Panc1 (cell line): Measurements from ENCODE around the gene FRMD1. TPM values are rescaled to one million over a fixed set of nuclear protein-coding genes. Genes with fewer than 3 reads are reported as not detected.

ENCODE experiments used
- ATAC-seq: fragments of 200-7000 bp; cut with Tn5 transposase; 2 replicates; pipeline ENCODE4 v1.9.1; 2020; ENCODE audit warnings: mild to moderate bottlenecking, moderate library complexity
- BruUV-seq: library from RNA; stranded (reverse); fragments of 400-500 nt; replicated peaks from 2 replicates; lab custom pipeline; 2021; lab: Mats Ljungman, UMichigan
- CTCF ChIA-PET: fragments of 300-600 bp; sonication (Branson Sonifier 250); formaldehyde crosslinking; loops from one replicate; lab custom pipeline; 2022; ENCODE audit warnings: antibody characterized with exemption; lab: Charles Lee
- POLR2A ChIA-PET: fragments of 300-600 bp; sonication (Branson Sonifier 250); formaldehyde crosslinking; loops from one replicate; lab custom pipeline; 2022; ENCODE audit warnings: antibody characterized with exemption; lab: Charles Lee
- DNase-seq: peaks from one replicate; pipeline ENCODE4 v3.0.0-alpha.2; 2010; ENCODE audit warnings: low read depth, low spot score
- H3K27ac ChIP-seq: 2 replicates; pipeline ENCODE4 v1.5.1; 2011; ENCODE audit warnings: mild to moderate bottlenecking, low read length, inconsistent platforms
- H3K27me3 ChIP-seq: fragments of 200-500 bp; sonication (Bioruptor generic); 2 replicates; pipeline ENCODE4 v1.6.0; 2014; ENCODE audit warnings: low read length, inconsistent platforms; ENCODE audit not compliant: control insufficient read depth, insufficient read depth
- H3K36me3 ChIP-seq: fragments of 200-500 bp; sonication (Bioruptor generic); 2 replicates; pipeline ENCODE4 v1.5.1; 2014; ENCODE audit warnings: inconsistent platforms, mild to moderate bottlenecking, low read length, moderate library complexity; ENCODE audit not compliant: control insufficient read depth, insufficient read depth
- H3K4me1 ChIP-seq: 2 replicates; pipeline ENCODE4 v1.5.1; 2011; ENCODE audit warnings: inconsistent platforms, mild to moderate bottlenecking, low read length, moderate library complexity; ENCODE audit not compliant: control insufficient read depth, insufficient read depth
- H3K4me3 ChIP-seq, 2 experiments: 2 replicates each; pipeline ENCODE4 v1.5.1; 2011 to 2012; ENCODE audit warnings: low read depth in 2 of 2, low read length in 2 of 2, mild to moderate bottlenecking in 2 of 2, inconsistent platforms in 1 of 2, moderate library complexity in 1 of 2
- H3K9me3 ChIP-seq: fragments of 200-500 bp; sonication (Bioruptor generic); 2 replicates; pipeline ENCODE4 v1.5.1; 2014; ENCODE audit warnings: low read depth, mild to moderate bottlenecking, inconsistent platforms, low read length, moderate library complexity; ENCODE audit not compliant: control insufficient read depth, insufficient read depth
- POLR2AphosphoS5 ChIP-seq: IDR thresholded peaks from 2 replicates; pipeline ENCODE4 v1.6.1; 2012; ENCODE audit warnings: mild to moderate bottlenecking, low read depth, low read length, moderate library complexity
- SIN3A ChIP-seq: IDR thresholded peaks from 2 replicates; pipeline ENCODE4 v1.6.1; 2012; ENCODE audit warnings: low read depth, mild to moderate bottlenecking, low read length, moderate library complexity, borderline replicate concordance; ENCODE audit not compliant: insufficient read depth
- TCF7L2 ChIP-seq: IDR thresholded peaks from 2 replicates; pipeline ENCODE4 v1.6.1; 2011; ENCODE audit warnings: mild to moderate bottlenecking, low read depth, low read length, inconsistent platforms
- in situ Hi-C: cut with HindIII; loops from 2 replicates; pipeline ENCODE4 v1.10.0; 2016; ENCODE audit warnings: low sequenced_read_pairs, low pct_unique_long_range_greater_than_20kb
- intact Hi-C: fragments of 100-400 bp; cut with micrococcal nuclease; formaldehyde crosslinking; loops from one replicate; pipeline ENCODE4 v1.10.0; 2022; ENCODE audit not compliant: unreplicated experiment
- total RNA-seq: library from RNA; stranded (reverse); gene quantifications from one replicate; pipeline ENCODE4 v1.2.1, GENCODE V29; 2021; ENCODE audit not compliant: unreplicated experiment
- TF ChIP-seq, protein P1 (sequence below): fragments of 450-650 bp; IDR thresholded peaks from 2 replicates; pipeline ENCODE4 v1.5.1; 2017; ENCODE audit warnings: mild to moderate bottlenecking
- TF ChIP-seq, protein P2 (sequence below), 2 experiments: IDR thresholded peaks; 2 replicates each; pipeline ENCODE4 v1.6.1; 2011 to 2012; ENCODE audit warnings: low read depth in 2 of 2, control low read depth in 1 of 2, low read length in 1 of 2, mild to moderate bottlenecking in 1 of 2, moderate library complexity in 1 of 2; ENCODE audit not compliant: insufficient read depth in 1 of 2

FRMD1 gene
- total RNA-seq, 1 experiment from 2014 or later = 0.15 TPM

DNA sequence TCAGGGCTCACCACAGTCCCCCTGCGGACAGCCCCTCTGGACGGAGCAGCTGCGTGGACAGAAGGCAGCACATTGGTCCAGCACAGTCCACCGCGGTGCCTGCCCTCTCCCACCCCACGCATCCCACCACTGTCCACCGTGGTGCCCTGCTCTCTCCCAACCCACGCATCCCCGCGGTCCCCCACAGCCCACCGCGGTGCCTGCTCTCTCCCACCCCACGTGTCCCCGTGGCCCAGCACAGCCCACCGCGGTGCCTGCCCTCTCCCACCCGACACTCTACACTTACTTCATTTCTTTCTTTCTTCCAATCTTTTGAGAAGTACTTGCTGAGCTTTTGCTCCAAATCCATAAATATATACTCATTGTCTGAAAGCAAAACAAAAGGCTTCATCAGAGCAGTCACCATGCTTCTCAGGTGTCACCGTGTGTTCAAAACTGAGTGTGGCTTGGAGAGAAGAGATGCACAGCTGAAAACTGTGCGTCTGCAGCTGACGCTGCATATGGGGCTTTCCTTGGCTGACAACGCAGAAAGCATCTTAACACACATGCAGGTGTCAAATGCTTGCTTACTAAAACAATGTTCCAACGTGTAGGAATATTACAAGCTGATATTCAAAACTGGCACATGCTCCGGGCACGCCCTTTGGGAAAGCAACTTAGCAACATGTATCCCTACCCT, 11.8 kb downstream of the FRMD1 start:
- TF ChIP-seq, protein P1, sequence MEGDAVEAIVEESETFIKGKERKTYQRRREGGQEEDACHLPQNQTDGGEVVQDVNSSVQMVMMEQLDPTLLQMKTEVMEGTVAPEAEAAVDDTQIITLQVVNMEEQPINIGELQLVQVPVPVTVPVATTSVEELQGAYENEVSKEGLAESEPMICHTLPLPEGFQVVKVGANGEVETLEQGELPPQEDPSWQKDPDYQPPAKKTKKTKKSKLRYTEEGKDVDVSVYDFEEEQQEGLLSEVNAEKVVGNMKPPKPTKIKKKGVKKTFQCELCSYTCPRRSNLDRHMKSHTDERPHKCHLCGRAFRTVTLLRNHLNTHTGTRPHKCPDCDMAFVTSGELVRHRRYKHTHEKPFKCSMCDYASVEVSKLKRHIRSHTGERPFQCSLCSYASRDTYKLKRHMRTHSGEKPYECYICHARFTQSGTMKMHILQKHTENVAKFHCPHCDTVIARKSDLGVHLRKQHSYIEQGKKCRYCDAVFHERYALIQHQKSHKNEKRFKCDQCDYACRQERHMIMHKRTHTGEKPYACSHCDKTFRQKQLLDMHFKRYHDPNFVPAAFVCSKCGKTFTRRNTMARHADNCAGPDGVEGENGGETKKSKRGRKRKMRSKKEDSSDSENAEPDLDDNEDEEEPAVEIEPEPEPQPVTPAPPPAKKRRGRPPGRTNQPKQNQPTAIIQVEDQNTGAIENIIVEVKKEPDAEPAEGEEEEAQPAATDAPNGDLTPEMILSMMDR = no peak
- TF ChIP-seq, protein P2, sequence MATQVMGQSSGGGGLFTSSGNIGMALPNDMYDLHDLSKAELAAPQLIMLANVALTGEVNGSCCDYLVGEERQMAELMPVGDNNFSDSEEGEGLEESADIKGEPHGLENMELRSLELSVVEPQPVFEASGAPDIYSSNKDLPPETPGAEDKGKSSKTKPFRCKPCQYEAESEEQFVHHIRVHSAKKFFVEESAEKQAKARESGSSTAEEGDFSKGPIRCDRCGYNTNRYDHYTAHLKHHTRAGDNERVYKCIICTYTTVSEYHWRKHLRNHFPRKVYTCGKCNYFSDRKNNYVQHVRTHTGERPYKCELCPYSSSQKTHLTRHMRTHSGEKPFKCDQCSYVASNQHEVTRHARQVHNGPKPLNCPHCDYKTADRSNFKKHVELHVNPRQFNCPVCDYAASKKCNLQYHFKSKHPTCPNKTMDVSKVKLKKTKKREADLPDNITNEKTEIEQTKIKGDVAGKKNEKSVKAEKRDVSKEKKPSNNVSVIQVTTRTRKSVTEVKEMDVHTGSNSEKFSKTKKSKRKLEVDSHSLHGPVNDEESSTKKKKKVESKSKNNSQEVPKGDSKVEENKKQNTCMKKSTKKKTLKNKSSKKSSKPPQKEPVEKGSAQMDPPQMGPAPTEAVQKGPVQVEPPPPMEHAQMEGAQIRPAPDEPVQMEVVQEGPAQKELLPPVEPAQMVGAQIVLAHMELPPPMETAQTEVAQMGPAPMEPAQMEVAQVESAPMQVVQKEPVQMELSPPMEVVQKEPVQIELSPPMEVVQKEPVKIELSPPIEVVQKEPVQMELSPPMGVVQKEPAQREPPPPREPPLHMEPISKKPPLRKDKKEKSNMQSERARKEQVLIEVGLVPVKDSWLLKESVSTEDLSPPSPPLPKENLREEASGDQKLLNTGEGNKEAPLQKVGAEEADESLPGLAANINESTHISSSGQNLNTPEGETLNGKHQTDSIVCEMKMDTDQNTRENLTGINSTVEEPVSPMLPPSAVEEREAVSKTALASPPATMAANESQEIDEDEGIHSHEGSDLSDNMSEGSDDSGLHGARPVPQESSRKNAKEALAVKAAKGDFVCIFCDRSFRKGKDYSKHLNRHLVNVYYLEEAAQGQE (IDR thresholded peaks at IDR 0.05; ENCODE audit: insufficient read depth in 1 of 2, low read depth in 2 of 2, low read length in 1 of 2) = no peak
- TF ChIP-seq TCF7L2 (no peak), SIN3A (no peak), POLR2AphosphoS5 (no peak)
- Histone ChIP-seq H3K4me3 (no peak overlapping the region), H3K27me3 (no peaks in the 10 kb centered on the region), H3K9me3 (no peaks in the 10 kb centered on the region), H3K4me1 (no peaks in the 10 kb centered on the region), H3K27ac (no peak overlapping the region), H3K36me3 (no peaks in the 10 kb centered on the region)
- intact Hi-C loops = no loop called here
- CTCF ChIA-PET = interaction anchor here (0.8 to 1.2 kb wide), 2 partner anchors 22 to 67 kb away, joined by 3 read pairs; no protein-coding TSS in a partner anchor
- POLR2A ChIA-PET = interaction anchor here (0.9 kb wide), 1 partner anchor 32 kb away, joined by 12 read pairs; no protein-coding TSS in a partner anchor
- ATAC-seq (no peak), DNase-seq (no peak)
- BruUV-seq = no TSS peak
- in situ Hi-C loops = no loop called here

DNA sequence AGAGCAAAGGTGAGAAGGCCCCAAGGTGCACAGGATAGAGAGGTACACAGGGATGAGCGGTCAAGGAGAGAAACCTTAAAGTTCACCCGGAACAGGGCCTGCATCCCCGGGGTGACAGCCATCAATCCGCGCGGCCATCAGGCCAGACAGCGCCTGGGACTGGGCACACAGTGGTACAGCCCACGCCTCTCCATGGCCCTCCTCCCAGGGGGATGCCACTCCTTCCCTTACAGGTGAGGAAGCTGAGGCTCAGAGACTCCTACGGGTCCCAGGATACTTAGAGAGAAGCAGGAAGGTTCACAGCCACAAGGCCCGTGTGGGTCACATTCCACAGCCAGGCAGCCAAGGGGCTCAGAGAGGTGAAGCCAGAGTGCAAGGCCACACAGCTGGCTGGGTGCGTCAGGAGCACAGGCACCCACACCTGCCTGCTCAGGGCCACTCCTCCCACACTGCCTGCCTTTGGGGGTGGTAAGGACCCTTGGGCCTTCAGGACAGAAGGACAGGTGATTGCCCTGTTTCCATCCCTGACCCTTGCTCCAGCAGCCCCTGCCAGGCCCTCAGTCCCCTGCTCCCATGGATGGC, 14.7 kb downstream of the FRMD1 start:
- ChIA-PET CTCF (no interaction called here), POLR2A (no interaction called here)
- intact Hi-C loops (loop anchor here (5.0 kb wide), 1 partner anchor 68 kb away; no protein-coding TSS in a partner anchor), in situ Hi-C loops (no loop called here)
- no peak for TF ChIP-seq POLR2AphosphoS5
- TF ChIP-seq, protein P2 (IDR thresholded peaks at IDR 0.05; ENCODE audit: insufficient read depth in 1 of 2, low read depth in 2 of 2, low read length in 1 of 2) = no peak
- TF ChIP-seq TCF7L2 = no peak
- no peak for TF ChIP-seq SIN3A
- TF ChIP-seq, protein P1 = no peak
- no peak overlapping the region for H3K27ac ChIP-seq
- H3K9me3 ChIP-seq = no peaks in the 10 kb centered on the region
- no peak overlapping the region for H3K4me3 ChIP-seq
- H3K27me3 ChIP-seq = no peaks in the 10 kb centered on the region
- BruUV-seq = no TSS peak
- H3K4me1 ChIP-seq = no peaks in the 10 kb centered on the region
- DNase-seq = no peak
- ATAC-seq = no peak
- H3K36me3 ChIP-seq = no peaks in the 10 kb centered on the region
